AG04450 (cell line): ENCODE data around the gene TRPM5. TPM values are rescaled to one million over a fixed set of nuclear protein-coding genes. Genes with fewer than 3 reads are reported as not detected.

Experiments
- CTCF ChIA-PET: fragments of 300-600, 350-600 bp; formaldehyde crosslinking; extraction: SDS; loops from one replicate; lab custom pipeline; 2022; ENCODE audit warnings: antibody characterized with exemption, inconsistent platforms; lab: Charles Lee
- POLR2A ChIA-PET: fragments of 350-600 bp; formaldehyde crosslinking; extraction: SDS; loops from one replicate; lab custom pipeline; 2021; ENCODE audit warnings: antibody characterized with exemption, inconsistent platforms; lab: Yijun Ruan, JAX
- DNase-seq: peaks from one replicate; pipeline ENCODE4 v3.0.0-alpha.2; 2011; ENCODE audit warnings: low read depth, low spot score
- H3K27ac ChIP-seq: one replicate; pipeline ENCODE4 v1.5.1; 2012; ENCODE audit warnings: low read depth, low read length, control low read depth
- H3K27me3 ChIP-seq: one replicate; pipeline ENCODE4 v1.6.0; 2012; ENCODE audit warnings: low read length; ENCODE audit not compliant: control insufficient read depth, insufficient read depth
- H3K4me3 ChIP-seq: 2 replicates; pipeline ENCODE4 v1.5.1; 2011; ENCODE audit warnings: mild to moderate bottlenecking, low read depth, low read length, control low read depth
- H3K9me3 ChIP-seq: 2 replicates; pipeline ENCODE4 v1.5.1; 2012; ENCODE audit warnings: low read length; ENCODE audit not compliant: control insufficient read depth, insufficient read depth
- polyA plus RNA-seq: library from polyadenylated mRNA; depleted of rRNA; stranded (reverse); fragments of >200 nt; gene quantifications from 2 replicates; pipeline ENCODE4 v1.2.3, GENCODE V29; 2011
- TF ChIP-seq, protein P1 (sequence below): IDR thresholded peaks from 2 replicates; pipeline ENCODE4 v1.5.1; 2011; ENCODE audit warnings: low read depth, low read length, control low read depth, inconsistent platforms

TRPM5 gene
- polyA plus RNA-seq, 1 experiment: not detected

DNA sequence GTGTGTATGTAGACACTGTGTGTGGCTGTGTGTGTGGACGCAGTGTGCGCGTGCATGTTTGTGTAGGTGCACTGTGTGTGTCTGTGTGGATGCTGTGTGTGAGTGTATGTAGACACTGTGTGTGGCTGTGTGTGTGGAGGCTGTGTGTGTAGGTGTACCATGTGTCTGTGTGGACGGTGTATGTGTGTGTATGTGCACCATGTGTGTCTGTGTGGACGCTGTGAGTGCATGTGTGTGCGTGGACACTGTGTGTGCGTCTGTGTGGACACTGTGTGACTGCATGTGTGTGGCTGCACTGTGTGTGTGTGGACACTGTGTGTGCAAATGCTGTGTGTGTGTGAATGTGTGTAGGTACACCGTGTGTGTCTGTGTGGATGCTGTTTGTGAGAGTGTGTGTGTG, 10.3 kb downstream of the TRPM5 start:
- DNase-seq: no peak
- H3K27me3 ChIP-seq: peaks cover 6% of the 10 kb centered on the region
- TF ChIP-seq, protein P1, sequence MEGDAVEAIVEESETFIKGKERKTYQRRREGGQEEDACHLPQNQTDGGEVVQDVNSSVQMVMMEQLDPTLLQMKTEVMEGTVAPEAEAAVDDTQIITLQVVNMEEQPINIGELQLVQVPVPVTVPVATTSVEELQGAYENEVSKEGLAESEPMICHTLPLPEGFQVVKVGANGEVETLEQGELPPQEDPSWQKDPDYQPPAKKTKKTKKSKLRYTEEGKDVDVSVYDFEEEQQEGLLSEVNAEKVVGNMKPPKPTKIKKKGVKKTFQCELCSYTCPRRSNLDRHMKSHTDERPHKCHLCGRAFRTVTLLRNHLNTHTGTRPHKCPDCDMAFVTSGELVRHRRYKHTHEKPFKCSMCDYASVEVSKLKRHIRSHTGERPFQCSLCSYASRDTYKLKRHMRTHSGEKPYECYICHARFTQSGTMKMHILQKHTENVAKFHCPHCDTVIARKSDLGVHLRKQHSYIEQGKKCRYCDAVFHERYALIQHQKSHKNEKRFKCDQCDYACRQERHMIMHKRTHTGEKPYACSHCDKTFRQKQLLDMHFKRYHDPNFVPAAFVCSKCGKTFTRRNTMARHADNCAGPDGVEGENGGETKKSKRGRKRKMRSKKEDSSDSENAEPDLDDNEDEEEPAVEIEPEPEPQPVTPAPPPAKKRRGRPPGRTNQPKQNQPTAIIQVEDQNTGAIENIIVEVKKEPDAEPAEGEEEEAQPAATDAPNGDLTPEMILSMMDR: no peak
- no peak overlapping the region for H3K4me3 ChIP-seq
- no peaks in the 10 kb centered on the region; the same call in none of the 2 replicates for H3K9me3 ChIP-seq
- ChIA-PET POLR2A (no interaction called here), CTCF (no interaction called here)
- no peak overlapping the region for H3K27ac ChIP-seq

DNA sequence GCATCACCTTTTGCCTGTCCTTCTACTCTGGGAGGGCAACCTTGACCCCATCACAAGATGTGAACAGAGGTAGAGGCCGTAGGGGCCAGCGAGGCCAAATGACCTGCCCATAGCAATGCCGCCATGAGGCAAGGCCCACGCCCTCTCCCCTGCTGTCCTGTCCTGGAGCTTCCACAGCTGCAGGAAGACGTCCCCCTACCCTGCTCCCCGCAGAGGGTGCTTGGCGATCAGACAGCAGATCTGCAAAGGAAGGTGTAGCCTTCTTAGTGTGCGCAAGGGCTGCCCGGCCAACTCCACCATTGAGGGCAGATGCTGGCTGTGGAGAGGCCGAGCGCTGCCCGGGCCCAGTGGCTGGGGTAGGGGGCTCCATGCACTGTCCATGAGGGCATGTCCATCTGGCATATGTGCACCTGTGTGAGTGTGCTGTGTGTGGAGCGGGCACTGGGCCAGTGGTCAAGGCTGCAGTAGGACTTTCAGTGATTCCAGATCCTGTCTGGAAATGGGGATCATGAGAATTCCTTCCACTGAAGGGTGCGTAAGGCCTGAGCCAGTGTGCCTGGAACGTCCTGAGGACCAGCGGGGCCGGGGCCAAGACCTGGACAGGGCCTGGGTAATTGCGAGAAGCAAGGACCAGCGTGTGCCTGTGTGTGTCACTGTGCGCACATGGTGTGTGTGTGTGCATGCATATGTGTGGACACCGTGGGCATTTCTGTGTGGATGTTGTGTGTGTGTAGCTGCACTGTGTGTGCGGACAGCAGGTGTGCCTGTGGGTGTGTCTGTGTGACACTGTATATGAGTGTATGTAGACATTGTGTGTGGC, 11.0 kb downstream of the TRPM5 start:
- no peak overlapping the region for H3K27ac ChIP-seq
- TF ChIP-seq, protein P1: no peak
- peaks cover 6% of the 10 kb centered on the region for H3K27me3 ChIP-seq
- CTCF ChIA-PET: no interaction called here
- no peak overlapping the region for H3K4me3 ChIP-seq
- POLR2A ChIA-PET: no interaction called here
- no peaks in the 10 kb centered on the region; the same call in none of the 2 replicates for H3K9me3 ChIP-seq
- DNase-seq: no peak

DNA sequence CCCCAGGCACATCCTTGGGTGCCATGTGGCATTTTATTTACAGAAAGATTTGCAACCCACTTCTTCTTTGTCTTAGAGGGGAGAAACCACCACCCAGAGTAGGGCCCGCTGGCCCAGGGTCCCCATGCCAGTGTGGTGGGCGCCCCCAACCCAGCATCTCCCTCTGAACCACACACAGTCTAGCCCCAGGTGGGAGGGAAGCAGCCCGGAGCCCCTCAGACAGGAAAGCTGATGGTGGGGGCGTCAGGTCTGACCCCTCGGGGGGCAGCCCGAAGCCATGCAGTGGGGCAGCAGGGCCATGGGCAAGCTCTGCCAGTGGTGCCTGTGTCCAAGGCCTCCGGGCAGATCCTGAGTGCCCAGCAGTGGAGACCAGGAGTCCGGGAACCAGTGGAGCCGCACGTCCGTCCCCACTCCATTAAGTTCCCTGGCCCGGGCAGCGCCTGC, 11.7 kb downstream of the TRPM5 start:
- Histone ChIP-seq H3K27me3 (peaks cover 4% of the 10 kb centered on the region), H3K4me3 (no peak overlapping the region), H3K27ac (no peak overlapping the region), H3K9me3 (no peaks in the 10 kb centered on the region; the same call in none of the 2 replicates)
- DNase-seq: no peak
- ChIA-PET POLR2A (no interaction called here), CTCF (no interaction called here)
- TF ChIP-seq, protein P1: no peak

DNA sequence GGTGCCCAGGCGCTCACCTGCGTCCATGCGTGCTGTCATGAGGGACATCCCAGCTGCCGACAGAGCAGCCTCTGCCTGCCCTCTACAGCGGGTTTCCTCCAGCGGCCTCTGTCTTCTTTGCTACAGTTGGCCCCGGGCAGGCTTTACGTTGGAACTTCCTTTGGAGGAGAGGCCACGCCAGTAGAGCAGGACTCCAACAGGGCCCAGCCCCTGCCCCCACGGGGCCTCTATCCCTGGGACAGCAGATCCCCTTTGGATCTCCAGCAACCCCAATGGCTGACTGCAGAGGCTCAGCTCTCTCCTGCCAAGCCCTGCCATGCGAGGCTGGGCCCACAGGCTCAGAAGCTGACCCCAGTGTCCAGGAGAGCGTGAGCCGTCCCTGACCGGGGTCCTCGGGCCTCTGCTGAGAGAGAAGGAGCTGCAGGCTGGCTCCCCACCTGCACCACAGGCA, 12.1 kb downstream of the TRPM5 start:
- TF ChIP-seq, protein P1: no peak
- no peak for DNase-seq
- ChIA-PET POLR2A (no interaction called here), CTCF (no interaction called here)
- Histone ChIP-seq H3K27me3 (peaks cover 2% of the 10 kb centered on the region), H3K4me3 (no peak overlapping the region), H3K27ac (no peak overlapping the region), H3K9me3 (no peaks in the 10 kb centered on the region; the same call in none of the 2 replicates)

DNA sequence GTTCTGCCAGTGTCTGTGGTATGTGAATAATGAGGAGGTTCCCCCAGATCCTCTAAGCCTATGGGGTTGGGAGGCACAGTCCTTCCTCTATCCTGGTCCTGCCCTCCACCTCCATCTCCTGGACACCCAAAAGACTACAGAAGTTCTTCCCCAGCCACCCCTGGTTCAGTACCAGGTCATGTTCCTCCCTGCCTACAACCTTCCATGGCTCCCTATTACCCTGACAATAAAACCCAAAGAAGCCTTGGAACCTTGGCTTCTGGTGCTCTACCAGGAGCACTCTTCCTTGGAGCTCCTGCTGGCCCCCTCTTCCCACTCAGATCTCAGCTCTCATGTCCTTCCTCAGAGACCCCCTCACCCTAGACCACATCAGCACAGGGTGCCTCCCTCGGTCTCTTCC, 12.9 kb downstream of the TRPM5 start:
- POLR2A ChIA-PET: no interaction called here
- DNase-seq: no peak
- TF ChIP-seq, protein P1: no peak
- Histone ChIP-seq H3K27ac (no peak overlapping the region), H3K4me3 (no peak overlapping the region), H3K27me3 (peaks cover 2% of the 10 kb centered on the region), H3K9me3 (no peaks in the 10 kb centered on the region; the same call in none of the 2 replicates)
- CTCF ChIA-PET: interaction anchor here (1.0 kb wide), 2 partner anchors 16 to 99 kb away, joined by 3 to 4 read pairs; no protein-coding TSS in a partner anchor
